Endodermal cell (in vitro differentiated cells): ENCODE measurements around the gene ARID5B. TPM values are rescaled to one million over a fixed set of nuclear protein-coding genes. Genes with fewer than 3 reads are reported as not detected.

Experiments
- DNase-seq: peaks from one replicate; pipeline ENCODE4 v3.0.0-alpha.2; 2017
- H3K27ac ChIP-seq: 2 replicates; pipeline ENCODE4 v1.5.1; 2013; ENCODE audit warnings: mild to moderate bottlenecking, low read depth, low read length, moderate library complexity
- H3K27me3 ChIP-seq: 2 replicates; pipeline ENCODE4 v1.6.1; 2013; ENCODE audit warnings: mild to moderate bottlenecking, low read length, moderate library complexity; ENCODE audit not compliant: insufficient read depth, control insufficient read depth, poor library complexity, severe bottlenecking
- H3K36me3 ChIP-seq: 2 replicates; pipeline ENCODE4 v1.7.0; 2013; ENCODE audit warnings: mild to moderate bottlenecking, low read length, moderate library complexity; ENCODE audit not compliant: control insufficient read depth, insufficient read depth
- H3K4me1 ChIP-seq: one replicate; pipeline ENCODE4 v1.7.0; 2013; ENCODE audit warnings: low read length; ENCODE audit not compliant: control insufficient read depth, insufficient read depth
- H3K4me3 ChIP-seq: 2 replicates; pipeline ENCODE4 v1.5.1; 2013; ENCODE audit warnings: mild to moderate bottlenecking, low read length, moderate library complexity
- H3K9ac ChIP-seq: 2 replicates; pipeline ENCODE4 v1.6.1; 2013; ENCODE audit warnings: mild to moderate bottlenecking, low read length, moderate library complexity; ENCODE audit not compliant: poor library complexity, severe bottlenecking; ENCODE audit errors: extremely low read depth
- H3K9me3 ChIP-seq: 2 replicates; pipeline ENCODE4 v1.6.1; 2013; ENCODE audit warnings: mild to moderate bottlenecking, low read length, moderate library complexity; ENCODE audit not compliant: control insufficient read depth
- H3K27ac Mint-ChIP-seq: 2 replicates; pipeline ENCODE4 v1.8.0; 2020; ENCODE audit warnings: mixed read lengths
- H3K27me3 Mint-ChIP-seq: 2 replicates; pipeline ENCODE4 v1.8.0; 2021; ENCODE audit warnings: mild to moderate bottlenecking, mixed read lengths; ENCODE audit not compliant: insufficient read depth
- H3K36me3 Mint-ChIP-seq: 2 replicates; pipeline ENCODE4 v1.8.0; 2020; ENCODE audit warnings: low read depth, mixed read lengths
- H3K4me1 Mint-ChIP-seq: 2 replicates; pipeline ENCODE4 v1.8.0; 2020; ENCODE audit warnings: mixed read lengths
- H3K4me3 Mint-ChIP-seq: 2 replicates; pipeline ENCODE4 v1.8.0; 2020; ENCODE audit warnings: mild to moderate bottlenecking, moderate library complexity, mixed read lengths
- H3K9me3 Mint-ChIP-seq: 2 replicates; pipeline ENCODE4 v1.8.0; 2020; ENCODE audit warnings: mild to moderate bottlenecking, mixed read lengths
- WGBS, 2 experiments: methylation state at CpG; one replicate each; pipeline versions ENCODE4 v1.1.5 to v1.1.7; 2013; ENCODE audit warnings: missing lambda C conversion rate in 2 of 2, mixed read lengths in 1 of 2; ENCODE audit not compliant: insufficient coverage in 1 of 2, insufficient read length in 1 of 2; 5-methylcytosine and 5-hydroxymethylcytosine counted together
- total RNA-seq, 2 donors: library from RNA; stranded (reverse); fragmentation: NEBNext Ultra II Directional in 1 of 2; extraction: Animal tissue kit (Norgen Biotek cat#: 25700) in 1 of 2; gene quantifications; 2 replicates in 1 of 2; 3 replicates in 1 of 2; pipeline ENCODE4 v1.2.1, GENCODE V29; 2021
- TF ChIP-seq, protein P1 (sequence below): fragments of 200-600 bp; sonication (generic); conservative IDR thresholded peaks from 2 replicates; pipeline ENCODE4 v1.5.0; 2021; ENCODE audit warnings: antibody characterized with exemption, mild to moderate bottlenecking

ARID5B gene
- total RNA-seq, 2 donors from 2014 or later = 1.2 to 1.8 TPM

DNA sequence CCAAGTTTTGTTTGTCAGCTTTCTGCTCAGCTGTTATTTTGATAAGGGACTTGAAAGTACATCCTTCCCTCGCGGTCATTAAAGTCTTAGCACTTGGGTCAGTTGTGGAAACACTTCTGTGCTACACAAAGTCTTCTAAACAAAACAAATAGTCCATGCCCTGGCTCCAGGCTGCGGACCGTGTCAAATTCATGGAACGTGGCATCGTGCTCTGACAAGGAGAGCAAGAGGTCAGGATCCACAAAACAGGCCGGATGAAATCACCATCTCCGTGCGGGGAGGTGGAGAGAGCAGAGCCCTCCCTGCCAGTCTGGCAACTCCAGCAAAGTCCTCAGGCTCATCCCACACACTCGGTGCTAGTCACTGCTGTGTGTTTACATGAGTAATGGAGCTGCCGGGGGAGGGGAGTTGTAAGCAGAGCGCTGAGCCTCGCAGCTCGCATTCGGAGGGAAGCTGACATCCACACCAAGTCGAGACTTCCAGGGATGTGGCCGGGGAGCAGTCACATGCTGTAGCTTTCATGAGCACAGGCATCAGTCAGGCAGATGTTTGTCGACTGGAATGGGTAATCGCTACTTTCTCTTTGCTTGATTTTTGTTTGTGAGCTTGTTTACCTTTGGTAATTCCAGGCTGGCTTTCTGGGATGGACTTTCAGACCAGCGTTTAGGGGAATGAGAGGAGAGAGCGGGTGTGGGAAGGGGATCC is 147.6 kb downstream of the ARID5B start:
- Mint-ChIP-seq H3K4me3 (peak overlapping the region; percentile 52), H3K4me1 (peaks cover 58% of the 10 kb centered on the region), H3K36me3 (peaks cover 7% of the 10 kb centered on the region), H3K27me3 (no peaks in the 10 kb centered on the region), H3K27ac (peak overlapping the region; percentile 93), H3K9me3 (no peaks in the 10 kb centered on the region)
- Histone ChIP-seq H3K27ac (peak overlapping the region; percentile 50), H3K36me3 (no peaks in the 10 kb centered on the region), H3K4me1 (peaks cover 24% of the 10 kb centered on the region), H3K9ac (peak overlapping the region; percentile 32), H3K27me3 (no peaks in the 10 kb centered on the region), H3K9me3 (no peaks in the 10 kb centered on the region), H3K4me3 (peak overlapping the region; percentile 71)
- TF ChIP-seq, protein P1, sequence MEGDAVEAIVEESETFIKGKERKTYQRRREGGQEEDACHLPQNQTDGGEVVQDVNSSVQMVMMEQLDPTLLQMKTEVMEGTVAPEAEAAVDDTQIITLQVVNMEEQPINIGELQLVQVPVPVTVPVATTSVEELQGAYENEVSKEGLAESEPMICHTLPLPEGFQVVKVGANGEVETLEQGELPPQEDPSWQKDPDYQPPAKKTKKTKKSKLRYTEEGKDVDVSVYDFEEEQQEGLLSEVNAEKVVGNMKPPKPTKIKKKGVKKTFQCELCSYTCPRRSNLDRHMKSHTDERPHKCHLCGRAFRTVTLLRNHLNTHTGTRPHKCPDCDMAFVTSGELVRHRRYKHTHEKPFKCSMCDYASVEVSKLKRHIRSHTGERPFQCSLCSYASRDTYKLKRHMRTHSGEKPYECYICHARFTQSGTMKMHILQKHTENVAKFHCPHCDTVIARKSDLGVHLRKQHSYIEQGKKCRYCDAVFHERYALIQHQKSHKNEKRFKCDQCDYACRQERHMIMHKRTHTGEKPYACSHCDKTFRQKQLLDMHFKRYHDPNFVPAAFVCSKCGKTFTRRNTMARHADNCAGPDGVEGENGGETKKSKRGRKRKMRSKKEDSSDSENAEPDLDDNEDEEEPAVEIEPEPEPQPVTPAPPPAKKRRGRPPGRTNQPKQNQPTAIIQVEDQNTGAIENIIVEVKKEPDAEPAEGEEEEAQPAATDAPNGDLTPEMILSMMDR = no peak
- 13 to 15% methylated on average over 13 to 21 of the region's 21 CpGs for WGBS, 2 experiments
- peak; percentile 92 for DNase-seq

DNA sequence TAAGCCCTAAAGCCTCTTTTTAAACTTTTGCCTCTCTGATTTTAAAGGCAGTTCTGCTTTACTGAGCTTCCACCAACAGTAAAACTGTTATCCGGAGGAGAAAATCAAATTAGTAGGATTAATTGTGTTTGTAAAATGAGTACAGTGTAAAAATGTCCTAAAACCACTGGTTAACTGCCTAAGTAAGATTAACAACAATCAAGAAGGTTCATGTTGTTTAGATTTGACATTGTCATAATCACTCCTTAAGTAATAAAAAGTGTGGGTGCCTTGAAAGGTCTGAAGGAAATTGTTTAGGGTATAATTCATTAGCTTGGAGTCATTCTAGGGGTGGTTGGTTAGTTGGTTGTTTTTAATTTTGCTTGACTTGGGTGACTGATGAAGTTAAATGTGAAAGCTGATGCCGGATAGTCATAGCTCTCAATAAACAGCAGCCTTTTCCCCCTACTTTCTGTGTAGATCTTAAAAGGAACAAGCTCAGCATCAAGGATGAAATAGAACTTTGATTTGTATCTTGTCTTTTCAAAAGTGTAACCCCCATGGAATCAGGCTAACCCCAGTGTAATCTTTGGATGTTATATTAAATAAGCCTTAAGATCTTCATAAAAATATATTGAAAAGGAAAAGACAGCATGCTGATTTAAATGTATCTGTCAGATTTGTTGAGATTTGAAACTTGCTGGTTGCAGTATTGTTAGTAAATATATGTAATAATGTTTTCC is 148.3 kb downstream of the ARID5B start:
- TF ChIP-seq, protein P1 = no peak
- peak overlapping the region; percentile 93 for H3K27ac Mint-ChIP-seq
- H3K36me3 Mint-ChIP-seq = peaks cover 7% of the 10 kb centered on the region
- H3K9ac ChIP-seq = peak overlapping the region; percentile 32
- H3K4me1 Mint-ChIP-seq = peaks cover 64% of the 10 kb centered on the region
- peak overlapping the region; percentile 52 for H3K4me3 Mint-ChIP-seq
- peak overlapping the region; percentile 71 for H3K4me3 ChIP-seq
- peak overlapping the region; percentile 50 for H3K27ac ChIP-seq
- WGBS, 2 experiments = 59% methylated on average over 2 of the region's 2 CpGs; no CpG with 5 or more reads in 1 of the 2 experiments
- H3K27me3 Mint-ChIP-seq = no peaks in the 10 kb centered on the region
- H3K36me3 ChIP-seq = no peaks in the 10 kb centered on the region
- no peaks in the 10 kb centered on the region for H3K9me3 ChIP-seq
- H3K9me3 Mint-ChIP-seq = no peaks in the 10 kb centered on the region
- no peak for DNase-seq
- no peaks in the 10 kb centered on the region for H3K27me3 ChIP-seq
- H3K4me1 ChIP-seq = peaks cover 24% of the 10 kb centered on the region

DNA sequence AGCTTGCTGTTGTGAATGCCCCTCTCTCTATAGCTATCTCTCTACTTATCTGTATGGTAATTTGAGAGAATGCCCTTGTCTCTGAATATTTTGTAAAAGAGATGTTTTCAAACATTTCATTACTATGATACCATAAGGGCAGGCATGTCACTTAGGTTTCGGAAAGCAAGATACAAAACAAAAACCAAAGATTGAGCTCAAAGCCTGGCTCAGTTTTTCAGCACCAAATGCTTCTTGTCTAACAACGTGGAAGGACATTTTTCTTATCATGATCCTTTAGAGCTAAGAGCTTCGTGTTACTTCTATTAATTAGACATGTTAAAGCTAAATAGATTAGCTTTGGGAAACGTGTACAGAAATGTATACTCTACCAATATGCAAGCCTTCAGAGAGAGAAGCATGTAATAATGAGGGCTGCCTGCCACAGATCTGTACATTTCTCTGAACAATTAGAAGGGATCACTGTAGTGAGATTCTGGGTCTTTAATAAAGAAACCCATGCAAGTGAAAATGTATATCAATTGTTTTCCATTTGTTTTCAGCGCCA is 148.9 kb downstream of the ARID5B start:
- H3K27me3 ChIP-seq = no peaks in the 10 kb centered on the region
- peaks cover 7% of the 10 kb centered on the region for H3K36me3 Mint-ChIP-seq
- peak overlapping the region; percentile 71 for H3K4me3 ChIP-seq
- H3K27me3 Mint-ChIP-seq = no peaks in the 10 kb centered on the region
- TF ChIP-seq, protein P1 = no peak
- DNase-seq = no peak
- H3K9me3 ChIP-seq = no peaks in the 10 kb centered on the region
- no peaks in the 10 kb centered on the region for H3K36me3 ChIP-seq
- H3K4me1 Mint-ChIP-seq = peaks cover 64% of the 10 kb centered on the region
- no peaks in the 10 kb centered on the region for H3K9me3 Mint-ChIP-seq
- WGBS, 2 experiments = 56 to 67% methylated on average over 3 to 5 of the region's 5 CpGs
- peak overlapping the region; percentile 63 for H3K27ac ChIP-seq
- no peak overlapping the region for H3K27ac Mint-ChIP-seq
- peaks cover 24% of the 10 kb centered on the region for H3K4me1 ChIP-seq
- H3K4me3 Mint-ChIP-seq = peak overlapping the region; percentile 52
- no peak overlapping the region for H3K9ac ChIP-seq
